Cardiac muscle cell (in vitro differentiated cells and primary cell): ENCODE measurements around the gene POC1A. TPM values are rescaled to one million over a fixed set of nuclear protein-coding genes. Genes with fewer than 3 reads are reported as not detected.
A peak's percentile ranks its signal among the peaks of the same experiment; 100 is the strongest.

Source experiments
- DNase-seq, 2 donors: peaks; one replicate each; pipeline versions ENCODE4 v3.0.0 to v3.0.0-alpha.2; 2010 to 2017; ENCODE audit warnings: low read depth in 1 of 2, low spot score in 1 of 2
- H3K27ac ChIP-seq: fragments of 200-600 bp; sonication (generic); 2 replicates; pipeline ENCODE4 v1.5.1; 2016
- H3K27me3 ChIP-seq: fragments of 200-600 bp; sonication (generic); 2 replicates; pipeline ENCODE4 v1.6.0; 2016; ENCODE audit warnings: control low read depth
- H3K36me3 ChIP-seq: fragments of 200-600 bp; sonication (generic); 2 replicates; pipeline ENCODE4 v1.5.1; 2016; ENCODE audit warnings: control low read depth
- H3K4me1 ChIP-seq: fragments of 200-600 bp; sonication (generic); 2 replicates; pipeline ENCODE4 v1.8.1; 2017; ENCODE audit warnings: low read depth, mild to moderate bottlenecking, mixed run types
- H3K4me3 ChIP-seq: fragments of 200-600 bp; sonication (generic); 2 replicates; pipeline ENCODE4 v1.5.1; 2016; ENCODE audit warnings: mild to moderate bottlenecking
- H3K9me3 ChIP-seq: fragments of 200-600 bp; sonication (generic); 2 replicates; pipeline ENCODE4 v1.5.1; 2017; ENCODE audit warnings: low read depth, mild to moderate bottlenecking, control low read depth
- CTCF ChIP-seq: IDR thresholded peaks from 2 replicates; pipeline ENCODE4 v1.5.1; 2012; ENCODE audit warnings: low read depth, mild to moderate bottlenecking, low read length
- polyA plus RNA-seq: library from polyadenylated mRNA; unstranded; fragments of >200 nt; fragmentation: Nextera tagmentation; extraction: Ambion mirVana; gene quantifications from 2 replicates; pipeline ENCODE4 v1.2.1, GENCODE V29; 2016
- total RNA-seq: library from RNA; depleted of rRNA; stranded (reverse); fragments of >200 nt; gene quantifications from 2 replicates; pipeline ENCODE4 v1.2.3, GENCODE V29; 2016

POC1A gene
- total and polyA plus RNA-seq, 2 experiments from 2014 or later, result 10.6 to 12.4 TPM

- no peaks in the 10 kb centered on the region for H3K36me3 ChIP-seq
- no peak for TF ChIP-seq CTCF
- no peaks in the 10 kb centered on the region for H3K27me3 ChIP-seq
- peak overlapping the region; percentile 58 for H3K27ac ChIP-seq
- no peaks in the 10 kb centered on the region for H3K9me3 ChIP-seq
- peaks cover 18% of the 10 kb centered on the region for H3K4me1 ChIP-seq
- no peak for DNase-seq
- H3K4me3 ChIP-seq, result no peak overlapping the region
Measured at GRCh38 chr3:52118156-52118875, 35.9 kb downstream of the POC1A start.

- no peak for TF ChIP-seq CTCF
- no peak overlapping the region for H3K4me3 ChIP-seq
- no peaks in the 10 kb centered on the region for H3K9me3 ChIP-seq
- H3K27ac ChIP-seq, result peak overlapping the region; percentile 58
- no peaks in the 10 kb centered on the region for H3K27me3 ChIP-seq
- peaks cover 18% of the 10 kb centered on the region for H3K4me1 ChIP-seq
- DNase-seq, result no peak
- H3K36me3 ChIP-seq, result no peaks in the 10 kb centered on the region
Measured at GRCh38 chr3:52117537-52117936, 36.7 kb downstream of the POC1A start.

DNA sequence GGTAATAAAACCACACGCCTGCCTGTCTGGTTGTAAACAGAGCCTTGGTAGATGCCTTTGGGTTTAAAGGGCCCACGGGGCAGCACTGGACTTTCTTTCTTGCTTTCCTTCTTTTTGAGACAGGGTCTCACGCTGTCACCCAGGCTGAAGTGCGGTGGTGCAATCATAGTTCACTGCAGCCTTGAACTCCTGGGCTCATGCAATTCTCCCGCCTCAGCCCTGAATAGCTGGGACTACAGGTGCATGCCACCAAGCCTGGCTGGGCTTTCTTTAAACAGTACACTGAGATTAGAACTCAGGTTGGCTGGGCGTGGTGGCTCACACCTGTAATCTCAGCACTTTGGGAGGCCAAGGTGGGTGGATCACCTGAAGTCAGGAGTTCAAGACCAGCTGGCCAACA is 42.2 kb downstream of the POC1A start:
- Histone ChIP-seq H3K36me3 (no peaks in the 10 kb centered on the region), H3K4me3 (no peak overlapping the region), H3K27ac (no peak overlapping the region), H3K27me3 (no peaks in the 10 kb centered on the region), H3K9me3 (no peaks in the 10 kb centered on the region), H3K4me1 (peaks cover 44% of the 10 kb centered on the region)
- no peak for TF ChIP-seq CTCF
- no peak for DNase-seq

- H3K27ac ChIP-seq, result no peak overlapping the region
- no peaks in the 10 kb centered on the region for H3K9me3 ChIP-seq
- H3K36me3 ChIP-seq, result no peaks in the 10 kb centered on the region
- TF ChIP-seq CTCF, result no peak
- no peaks in the 10 kb centered on the region for H3K27me3 ChIP-seq
- DNase-seq, result peak in 1 of 2 donors; percentile 68
- no peak overlapping the region for H3K4me3 ChIP-seq
- H3K4me1 ChIP-seq, result peaks cover 44% of the 10 kb centered on the region
Measured at GRCh38 chr3:52110502-52110901, 43.7 kb downstream of the POC1A start.

GRCh38 chr3:52109611-52110301 is 44.5 kb downstream of the POC1A start:
- peak in 1 of 2 donors; percentile 77 for DNase-seq
- H3K27ac ChIP-seq, result peak overlapping the region; percentile 81
- no peak overlapping the region for H3K4me3 ChIP-seq
- TF ChIP-seq CTCF, result no peak
- H3K4me1 ChIP-seq, result peaks cover 44% of the 10 kb centered on the region
- no peaks in the 10 kb centered on the region for H3K27me3 ChIP-seq
- no peaks in the 10 kb centered on the region for H3K9me3 ChIP-seq
- no peaks in the 10 kb centered on the region for H3K36me3 ChIP-seq
